Smooth muscle cell (in vitro differentiated cells): ENCODE measurements around the gene ERF. TPM values are rescaled to one million over a fixed set of nuclear protein-coding genes. Genes with fewer than 3 reads are reported as not detected.
"Not testable (repeated sequence)": the region's sequence is repeated elsewhere in the genome, so short reads cannot be mapped to it uniquely, and the experiment has no call there.

Experiments used
- DNase-seq: peaks from one replicate; lab custom pipeline; 2025; ENCODE audit not compliant: unreplicated experiment; lab: John Stamatoyannopoulos, UW
- H2AFZ ChIP-seq: fragments of 200-600 bp; sonication (generic); 2 replicates; pipeline ENCODE4 v1.6.0; 2016; ENCODE audit warnings: antibody characterized with exemption, low read depth, mild to moderate bottlenecking
- H3F3A ChIP-seq: fragments of 200-600 bp; sonication (generic); 2 replicates; pipeline ENCODE4 v1.6.0; 2017; ENCODE audit warnings: antibody characterized with exemption, low read depth
- H3K27ac ChIP-seq: fragments of 200-600 bp; sonication (generic); 2 replicates; pipeline ENCODE4 v1.5.1; 2016; ENCODE audit warnings: low read depth, mild to moderate bottlenecking
- H3K27me3 ChIP-seq: fragments of 200-600 bp; sonication (generic); 2 replicates; pipeline ENCODE4 v1.6.1; 2016; ENCODE audit warnings: low read depth, mild to moderate bottlenecking
- H3K36me3 ChIP-seq: fragments of 200-600 bp; sonication (generic); 2 replicates; pipeline ENCODE4 v1.5.1; 2016; ENCODE audit warnings: low read depth
- H3K4me1 ChIP-seq: fragments of 200-600 bp; sonication (generic); 2 replicates; pipeline ENCODE4 v1.5.1; 2016; ENCODE audit warnings: low read depth
- H3K4me2 ChIP-seq: fragments of 200-600 bp; sonication (generic); 2 replicates; pipeline ENCODE4 v1.6.0; 2016; ENCODE audit warnings: mild to moderate bottlenecking
- H3K4me3 ChIP-seq: fragments of 200-600 bp; sonication (generic); 2 replicates; pipeline ENCODE4 v1.5.1; 2016; ENCODE audit warnings: mild to moderate bottlenecking
- H3K79me2 ChIP-seq: fragments of 200-600 bp; sonication (generic); 2 replicates; pipeline ENCODE4 v1.6.0; 2016; ENCODE audit warnings: low read depth, mild to moderate bottlenecking
- H3K9ac ChIP-seq: fragments of 200-600 bp; sonication (generic); 2 replicates; pipeline ENCODE4 v1.6.0; 2016; ENCODE audit warnings: low read depth
- H3K9me3 ChIP-seq: fragments of 200-600 bp; sonication (generic); replicated peaks from 2 replicates; pipeline ENCODE4 v1.5.1; 2016; ENCODE audit warnings: low read depth
- H4K20me1 ChIP-seq: fragments of 200-600 bp; sonication (generic); 2 replicates; pipeline ENCODE4 v1.6.0; 2016; ENCODE audit warnings: low read depth
- WGBS: methylation state at CpG from one replicate; pipeline ENCODE4 v1.1.7; 2016; ENCODE audit warnings: low lambda C conversion rate; 5-methylcytosine and 5-hydroxymethylcytosine counted together
- polyA plus RNA-seq: library from polyadenylated mRNA; unstranded; fragments of >200 nt; fragmentation: Nextera tagmentation; extraction: Ambion mirVana; gene quantifications from 2 replicates; pipeline ENCODE4 v1.2.1, GENCODE V29; 2016
- total RNA-seq: library from RNA; depleted of rRNA; stranded (reverse); fragments of >200 nt; gene quantifications from 2 replicates; pipeline ENCODE4 v1.2.3, GENCODE V29; 2014
- TF ChIP-seq, protein P1 (sequence below): fragments of 200-600 bp; sonication (generic); IDR thresholded peaks from 2 replicates; pipeline ENCODE4 v1.5.1; 2017; ENCODE audit warnings: borderline replicate concordance, mild to moderate bottlenecking, antibody characterized with exemption; ENCODE audit not compliant: insufficient read depth, poor library complexity, severe bottlenecking

ERF gene
- total and polyA plus RNA-seq, 2 experiments from 2014 or later = 14.9 to 20.5 TPM

DNA sequence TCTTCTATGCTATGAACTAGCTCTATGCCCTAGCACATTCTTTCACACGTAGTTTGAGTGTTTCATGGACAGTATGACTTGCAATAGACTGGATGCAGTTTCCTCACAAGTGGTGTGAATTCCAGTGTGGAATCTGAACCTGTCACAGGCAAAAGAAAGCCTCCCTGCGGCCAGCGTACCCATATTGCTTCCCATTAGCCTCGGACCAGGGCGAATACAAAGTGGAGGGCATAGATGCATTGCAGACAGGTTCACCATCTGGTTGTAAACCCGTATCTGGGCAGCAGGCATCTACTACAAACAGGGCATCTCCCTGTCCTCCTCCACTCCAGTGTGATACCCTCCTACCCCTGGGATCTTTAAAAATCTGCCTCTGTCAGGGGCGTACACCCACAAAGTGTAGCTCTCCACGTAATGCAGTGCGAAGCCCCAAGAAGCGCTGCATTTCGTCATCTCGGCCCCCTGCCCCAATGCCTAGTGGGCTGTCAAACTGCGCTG is 12.8 kb upstream of the ERF start:
- H3K9ac ChIP-seq = peak overlapping the region; percentile 99
- no peaks in the 10 kb centered on the region for H4K20me1 ChIP-seq
- peaks cover 24% of the 10 kb centered on the region for H3K79me2 ChIP-seq
- TF ChIP-seq, protein P1, sequence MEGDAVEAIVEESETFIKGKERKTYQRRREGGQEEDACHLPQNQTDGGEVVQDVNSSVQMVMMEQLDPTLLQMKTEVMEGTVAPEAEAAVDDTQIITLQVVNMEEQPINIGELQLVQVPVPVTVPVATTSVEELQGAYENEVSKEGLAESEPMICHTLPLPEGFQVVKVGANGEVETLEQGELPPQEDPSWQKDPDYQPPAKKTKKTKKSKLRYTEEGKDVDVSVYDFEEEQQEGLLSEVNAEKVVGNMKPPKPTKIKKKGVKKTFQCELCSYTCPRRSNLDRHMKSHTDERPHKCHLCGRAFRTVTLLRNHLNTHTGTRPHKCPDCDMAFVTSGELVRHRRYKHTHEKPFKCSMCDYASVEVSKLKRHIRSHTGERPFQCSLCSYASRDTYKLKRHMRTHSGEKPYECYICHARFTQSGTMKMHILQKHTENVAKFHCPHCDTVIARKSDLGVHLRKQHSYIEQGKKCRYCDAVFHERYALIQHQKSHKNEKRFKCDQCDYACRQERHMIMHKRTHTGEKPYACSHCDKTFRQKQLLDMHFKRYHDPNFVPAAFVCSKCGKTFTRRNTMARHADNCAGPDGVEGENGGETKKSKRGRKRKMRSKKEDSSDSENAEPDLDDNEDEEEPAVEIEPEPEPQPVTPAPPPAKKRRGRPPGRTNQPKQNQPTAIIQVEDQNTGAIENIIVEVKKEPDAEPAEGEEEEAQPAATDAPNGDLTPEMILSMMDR = no peak
- H3K9me3 ChIP-seq = no peaks in the 10 kb centered on the region
- H3K4me3 ChIP-seq = peak overlapping the region; percentile 80
- H2AFZ ChIP-seq = peak overlapping the region; percentile 88
- 18% methylated on average over 13 of the region's 13 CpGs for WGBS
- peaks cover 18% of the 10 kb centered on the region for H3K4me1 ChIP-seq
- H3K27ac ChIP-seq = peak overlapping the region; percentile 99
- peak overlapping the region; percentile 87 for H3K4me2 ChIP-seq
- H3K27me3 ChIP-seq = no peaks in the 10 kb centered on the region
- no peak for DNase-seq
- H3K36me3 ChIP-seq = no peaks in the 10 kb centered on the region
- H3F3A ChIP-seq = no peaks in the 10 kb centered on the region

- H2AFZ ChIP-seq, H3K9ac ChIP-seq: not testable (repeated sequence)
- WGBS = 94% methylated on average over 25 of the region's 25 CpGs
These were observed 12.1 kb upstream of the ERF start for GRCh38 chr19:42266928-42267603.

DNA sequence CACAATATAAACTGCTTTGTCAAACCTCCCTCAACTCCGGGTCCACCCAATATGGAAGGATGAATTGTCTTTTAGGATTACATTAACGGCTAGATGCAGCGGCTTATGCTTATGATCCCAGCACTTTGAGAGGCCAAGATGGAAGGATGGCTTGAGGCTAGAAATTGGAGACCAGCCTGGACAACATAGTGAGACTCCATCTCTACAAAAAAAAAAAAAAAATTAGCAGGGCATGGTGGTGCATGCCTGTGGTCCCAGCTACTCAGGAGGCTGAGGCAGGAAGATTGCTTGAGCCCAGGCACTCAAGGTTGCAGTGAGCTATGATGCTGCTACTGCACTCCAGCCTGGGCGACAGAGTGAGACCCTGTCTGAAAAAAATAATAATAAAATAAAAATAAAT is 11.2 kb upstream of the ERF start:
- H3K36me3 ChIP-seq, H3K9ac ChIP-seq, H3F3A ChIP-seq, H4K20me1 ChIP-seq, H3K4me3 ChIP-seq, H3K9me3 ChIP-seq, DNase-seq, H3K4me2 ChIP-seq, H3K27me3 ChIP-seq, H2AFZ ChIP-seq, H3K27ac ChIP-seq: not testable (repeated sequence)
- H3K4me1 ChIP-seq = peaks cover 18% of the 10 kb centered on the region
- peaks cover 17% of the 10 kb centered on the region for H3K79me2 ChIP-seq
- 95% methylated on average over 4 of the region's 4 CpGs for WGBS

More at GRCh38 chr19:42266928-42267603, 12.1 kb upstream of the ERF start:
- peaks cover 24% of the 10 kb centered on the region for H3K79me2 ChIP-seq
- not testable (repeated sequence) for DNase-seq, H3K9me3 ChIP-seq, H3K4me3 ChIP-seq, H3K36me3 ChIP-seq, H4K20me1 ChIP-seq, H3F3A ChIP-seq, H3K27me3 ChIP-seq
- H3K4me1 ChIP-seq = peaks cover 18% of the 10 kb centered on the region
- H3K4me2 ChIP-seq = peak overlapping the region; percentile 87
- H3K27ac ChIP-seq = peak overlapping the region; percentile 99

- peaks cover under 1% of the 10 kb centered on the region for H3K4me1 ChIP-seq
- no peak overlapping the region for H3K4me3 ChIP-seq
- no peaks in the 10 kb centered on the region for H3K79me2 ChIP-seq
- peaks cover under 1% of the 10 kb centered on the region for H3F3A ChIP-seq
- H3K9me3 ChIP-seq = no peaks in the 10 kb centered on the region
- no peaks in the 10 kb centered on the region for H4K20me1 ChIP-seq
- TF ChIP-seq, protein P1 = no peak
- no peak overlapping the region for H3K4me2 ChIP-seq
- no peak overlapping the region for H3K9ac ChIP-seq
- no peak overlapping the region for H3K27ac ChIP-seq
- H3K27me3 ChIP-seq = no peaks in the 10 kb centered on the region
- DNase-seq = no peak
- no peaks in the 10 kb centered on the region for H3K36me3 ChIP-seq
- H2AFZ ChIP-seq = no peak overlapping the region
- WGBS = 92% methylated on average over 3 of the region's 3 CpGs
These were observed 6.8 kb upstream of the ERF start for GRCh38 chr19:42261763-42262162.

GRCh38 chr19:42257842-42258241 is 2.9 kb upstream of the ERF start:
- not testable (repeated sequence) for H4K20me1 ChIP-seq, H3K9me3 ChIP-seq, H3K27ac ChIP-seq, H3K4me3 ChIP-seq, H3K36me3 ChIP-seq, H3K4me1 ChIP-seq, H3F3A ChIP-seq, H3K27me3 ChIP-seq, H3K4me2 ChIP-seq, H2AFZ ChIP-seq, DNase-seq, H3K9ac ChIP-seq
- peaks cover 21% of the 10 kb centered on the region for H3K79me2 ChIP-seq
- WGBS = 93% methylated on average over 3 of the region's 3 CpGs
